ENCODE results near the gene EFCAB13. TPM values are rescaled to one million over a fixed set of nuclear protein-coding genes. Genes with fewer than 3 reads are reported as not detected.
"Not testable (repeated sequence)": the region's sequence is repeated elsewhere in the genome, so short reads cannot be mapped to it uniquely, and the experiment has no call there.

The EFCAB13 gene
- total RNA-seq, 1 experiment from 2014 or later, result 1.6 TPM

DNA sequence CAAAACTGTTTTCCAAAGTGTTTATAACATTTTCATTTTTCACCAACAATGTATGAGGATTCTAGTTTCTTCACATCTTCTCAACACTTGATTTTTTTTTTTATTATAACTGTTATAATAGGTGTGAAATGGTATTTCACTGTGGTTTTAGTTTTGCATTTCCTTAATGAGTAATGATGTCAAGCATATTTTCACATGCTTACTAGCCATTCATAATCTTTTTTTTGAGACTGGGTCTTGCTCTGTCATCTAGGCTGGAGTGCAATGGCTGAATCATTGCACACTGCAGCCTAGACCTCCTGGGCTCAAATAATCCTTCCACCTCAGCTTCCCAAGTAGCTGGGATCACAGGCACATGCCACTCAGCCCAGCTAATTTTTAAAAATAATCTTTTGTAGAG is 65.1 kb downstream of the EFCAB13 start:
- DNase-seq, result no peak
- no peaks in the 10 kb centered on the region for H3K23me2 ChIP-seq (ENCODE audit: insufficient read length, low read depth, low read length, poor library complexity, severe bottlenecking)
- H3K27ac Mint-ChIP-seq, result no peak overlapping the region
- H2BK5ac ChIP-seq (ENCODE audit: insufficient read length, low read length), result no peak overlapping the region
- H3K14ac ChIP-seq (ENCODE audit: insufficient read depth, low read length), result no peak overlapping the region
- H3K27me3 ChIP-seq (ENCODE audit: insufficient read depth, low read length), result no peaks in the 10 kb centered on the region
- H3K4me1 Mint-ChIP-seq, result no peaks in the 10 kb centered on the region
- H2BK120ac ChIP-seq (ENCODE audit: low read depth, low read length, poor library complexity, severe bottlenecking), result no peak overlapping the region
- TF ChIP-seq CTCF (conservative IDR thresholded peaks at IDR 0.05), result no peak
- H3K4me1 ChIP-seq (ENCODE audit: insufficient read depth, low read length), result no peaks in the 10 kb centered on the region
- H3K4me2 ChIP-seq (ENCODE audit: insufficient read depth, insufficient read length, low read length), result no peak overlapping the region
- H3T11ph ChIP-seq (ENCODE audit: low read length), result no peak overlapping the region
- no peak overlapping the region for H3K4me3 Mint-ChIP-seq
- H3K79me1 ChIP-seq (ENCODE audit: insufficient read depth, low read depth, low read length, poor library complexity, severe bottlenecking), result no peaks in the 10 kb centered on the region
- H3K4ac ChIP-seq (ENCODE audit: low read depth, low read length), result no peak overlapping the region
- no peaks in the 10 kb centered on the region for H4K20me1 ChIP-seq (ENCODE audit: control insufficient read depth, insufficient read depth, insufficient read length)
- H4K8ac ChIP-seq (replicated peaks; ENCODE audit: insufficient read length, low read depth, low read length), result no peak overlapping the region
- peaks cover 19 to 24% of the 10 kb centered on the region in 2 experiments for H3K9me3 Mint-ChIP-seq
- H3K56ac ChIP-seq (ENCODE audit: insufficient read length, low read depth, low read length), result no peak overlapping the region
- no peak overlapping the region for H4K91ac ChIP-seq (ENCODE audit: insufficient read length, low read depth, low read length)
- H2AFZ ChIP-seq (ENCODE audit: low read length), result no peak overlapping the region
- H2BK15ac ChIP-seq (ENCODE audit: low read depth, low read length), result no peak overlapping the region
- H3K18ac ChIP-seq (ENCODE audit: insufficient read length, low read depth, low read length), result no peak overlapping the region
- no peak overlapping the region for H4K5ac ChIP-seq (ENCODE audit: insufficient read length, low read depth, low read length)
- H3K23ac ChIP-seq (ENCODE audit: insufficient read length, low read depth, low read length), result no peak overlapping the region
- no peak overlapping the region for H2BK12ac ChIP-seq (ENCODE audit: insufficient read length, low read depth, low read length)
- no peak overlapping the region for H2BK20ac ChIP-seq (ENCODE audit: low read depth, low read length, poor library complexity, severe bottlenecking)
- H2AK5ac ChIP-seq (ENCODE audit: insufficient read length, low read length), result no peak overlapping the region
- H3K9me3 ChIP-seq (ENCODE audit: control insufficient read depth, low read depth, low read length), result no peaks in the 10 kb centered on the region
- no peaks in the 10 kb centered on the region for H3K79me2 ChIP-seq (ENCODE audit: insufficient read depth, low read length)
- H3K9ac ChIP-seq (ENCODE audit: extremely low read depth, insufficient read length, low read length), result no peak overlapping the region
- H3K27me3 Mint-ChIP-seq (ENCODE audit: low read depth), result peaks cover 3% of the 10 kb centered on the region; the same call in 1 of the 2 replicates
- no peak overlapping the region for H3K27ac ChIP-seq (ENCODE audit: insufficient read length, low read depth, low read length)
- peaks cover 0 to 12% (median 11%) of the 10 kb centered on the region in 3 experiments; a peak in 6 of 7 replicates for H3K36me3 Mint-ChIP-seq (ENCODE audit: insufficient read depth in 1 of 3, low read depth in 3 of 3)

GRCh38 chr17:47397532-47398128 is 73.9 kb downstream of the EFCAB13 start:
- H3K4ac ChIP-seq (ENCODE audit: low read depth, low read length); H3K27me3 Mint-ChIP-seq (ENCODE audit: low read depth); H3K18ac ChIP-seq (ENCODE audit: insufficient read length, low read depth, low read length); H2BK120ac ChIP-seq (ENCODE audit: low read depth, low read length, poor library complexity, severe bottlenecking); H3K27ac Mint-ChIP-seq; H3K27me3 ChIP-seq (ENCODE audit: insufficient read depth, low read length); H3K9me3 ChIP-seq (ENCODE audit: control insufficient read depth, low read depth, low read length); H4K5ac ChIP-seq (ENCODE audit: insufficient read length, low read depth, low read length); H2BK12ac ChIP-seq (ENCODE audit: insufficient read length, low read depth, low read length); H4K8ac ChIP-seq (replicated peaks; ENCODE audit: insufficient read length, low read depth, low read length); H3K4me1 Mint-ChIP-seq; H3K4me3 Mint-ChIP-seq; H3K14ac ChIP-seq (ENCODE audit: insufficient read depth, low read length); H3T11ph ChIP-seq (ENCODE audit: low read length); H3K36me3 Mint-ChIP-seq (ENCODE audit: insufficient read depth in 1 of 3, low read depth in 3 of 3); H3K79me1 ChIP-seq (ENCODE audit: insufficient read depth, low read depth, low read length, poor library complexity, severe bottlenecking); H3K4me1 ChIP-seq (ENCODE audit: insufficient read depth, low read length); H2BK20ac ChIP-seq (ENCODE audit: low read depth, low read length, poor library complexity, severe bottlenecking); H3K56ac ChIP-seq (ENCODE audit: insufficient read length, low read depth, low read length); DNase-seq; H3K4me2 ChIP-seq (ENCODE audit: insufficient read depth, insufficient read length, low read length); H3K23ac ChIP-seq (ENCODE audit: insufficient read length, low read depth, low read length); H2AK5ac ChIP-seq (ENCODE audit: insufficient read length, low read length); H3K9ac ChIP-seq (ENCODE audit: extremely low read depth, insufficient read length, low read length); H3K23me2 ChIP-seq (ENCODE audit: insufficient read length, low read depth, low read length, poor library complexity, severe bottlenecking); H3K79me2 ChIP-seq (ENCODE audit: insufficient read depth, low read length); H2BK5ac ChIP-seq (ENCODE audit: insufficient read length, low read length); H3K27ac ChIP-seq (ENCODE audit: insufficient read length, low read depth, low read length); H2AFZ ChIP-seq (ENCODE audit: low read length); H4K91ac ChIP-seq (ENCODE audit: insufficient read length, low read depth, low read length); H4K20me1 ChIP-seq (ENCODE audit: control insufficient read depth, insufficient read depth, insufficient read length); H3K9me3 Mint-ChIP-seq; H2BK15ac ChIP-seq (ENCODE audit: low read depth, low read length): not testable (repeated sequence)
- no CpG with 5 or more reads among the region's 49 CpGs for WGBS (ENCODE audit: extremely low coverage, insufficient read length, low lambda C conversion rate)

Measured in H9 (cell line).